Measurements from ENCODE around the gene ZNF385B.
A peak's percentile ranks its signal among the peaks of the same experiment; 100 is the strongest.

ZNF385B gene

GRCh38 chr2:179513181-179513580, 348.2 kb downstream of the ZNF385B start:
- no peak overlapping the region for H3K9ac ChIP-seq (ENCODE audit: low read length in 5 of 5)
- no peaks in the 10 kb centered on the region for H3K27me3 ChIP-seq (ENCODE audit: control insufficient read depth in 5 of 5, insufficient read depth in 4 of 5, low read length in 5 of 5)
- no peak overlapping the region for H3K27ac ChIP-seq (ENCODE audit: low read depth, low read length)
- H3K4me3 ChIP-seq (ENCODE audit: low read depth in 1 of 5, low read length in 5 of 5) = no peak overlapping the region
- H3K4me1 ChIP-seq (ENCODE audit: control insufficient read depth in 5 of 5, insufficient read depth in 5 of 5, low read length in 5 of 5) = no peaks in the 10 kb centered on the region
- H3K9me3 ChIP-seq (ENCODE audit: control insufficient read depth in 5 of 5, low read length in 5 of 5) = peaks cover 0 to 7% (median 0%) of the 10 kb centered on the region in 5 donors
- H3K36me3 ChIP-seq (ENCODE audit: control insufficient read depth in 5 of 5, insufficient read depth in 5 of 5, low read length in 5 of 5) = no peaks in the 10 kb centered on the region

- Histone ChIP-seq H3K27ac (ENCODE audit: low read depth, low read length) (no peak overlapping the region), H3K4me1 (ENCODE audit: control insufficient read depth in 5 of 5, insufficient read depth in 5 of 5, low read length in 5 of 5) (no peaks in the 10 kb centered on the region), H3K27me3 (ENCODE audit: control insufficient read depth in 5 of 5, insufficient read depth in 4 of 5, low read length in 5 of 5) (no peaks in the 10 kb centered on the region), H3K9ac (ENCODE audit: low read length in 5 of 5) (no peak overlapping the region), H3K4me3 (ENCODE audit: low read depth in 1 of 5, low read length in 5 of 5) (no peak overlapping the region), H3K36me3 (ENCODE audit: control insufficient read depth in 5 of 5, insufficient read depth in 5 of 5, low read length in 5 of 5) (no peaks in the 10 kb centered on the region), H3K9me3 (ENCODE audit: control insufficient read depth in 5 of 5, low read length in 5 of 5) (peaks cover 0 to 7% (median 0%) of the 10 kb centered on the region in 5 donors)
Measured at GRCh38 chr2:179512281-179513035, 349.0 kb downstream of the ZNF385B start.

- H3K36me3 ChIP-seq (ENCODE audit: control insufficient read depth in 5 of 5, insufficient read depth in 5 of 5, low read length in 5 of 5) = no peaks in the 10 kb centered on the region
- H3K9me3 ChIP-seq (ENCODE audit: control insufficient read depth in 5 of 5, low read length in 5 of 5) = peaks cover 0 to 7% (median 0%) of the 10 kb centered on the region in 5 donors
- no peak overlapping the region for H3K27ac ChIP-seq (ENCODE audit: low read depth, low read length)
- no peaks in the 10 kb centered on the region for H3K27me3 ChIP-seq (ENCODE audit: control insufficient read depth in 5 of 5, insufficient read depth in 4 of 5, low read length in 5 of 5)
- H3K4me3 ChIP-seq (ENCODE audit: low read depth in 1 of 5, low read length in 5 of 5) = no peak overlapping the region
- no peak overlapping the region for H3K9ac ChIP-seq (ENCODE audit: low read length in 5 of 5)
- H3K4me1 ChIP-seq (ENCODE audit: control insufficient read depth in 5 of 5, insufficient read depth in 5 of 5, low read length in 5 of 5) = no peaks in the 10 kb centered on the region
Measured at GRCh38 chr2:179511105-179511789, 350.2 kb downstream of the ZNF385B start.

- Histone ChIP-seq H3K9ac (ENCODE audit: low read length in 5 of 5) (no peak overlapping the region), H3K27me3 (ENCODE audit: control insufficient read depth in 5 of 5, insufficient read depth in 4 of 5, low read length in 5 of 5) (no peaks in the 10 kb centered on the region), H3K4me1 (ENCODE audit: control insufficient read depth in 5 of 5, insufficient read depth in 5 of 5, low read length in 5 of 5) (no peaks in the 10 kb centered on the region), H3K4me3 (ENCODE audit: low read depth in 1 of 5, low read length in 5 of 5) (no peak overlapping the region), H3K36me3 (ENCODE audit: control insufficient read depth in 5 of 5, insufficient read depth in 5 of 5, low read length in 5 of 5) (no peaks in the 10 kb centered on the region), H3K9me3 (ENCODE audit: control insufficient read depth in 5 of 5, low read length in 5 of 5) (no peaks in the 10 kb centered on the region), H3K27ac (ENCODE audit: low read depth, low read length) (no peak overlapping the region)
Measured at GRCh38 chr2:179495315-179495714, 366.1 kb downstream of the ZNF385B start.

- Histone ChIP-seq H3K27me3 (ENCODE audit: control insufficient read depth in 5 of 5, insufficient read depth in 4 of 5, low read length in 5 of 5) (no peaks in the 10 kb centered on the region), H3K9ac (ENCODE audit: low read length in 5 of 5) (no peak overlapping the region), H3K36me3 (ENCODE audit: control insufficient read depth in 5 of 5, insufficient read depth in 5 of 5, low read length in 5 of 5) (no peaks in the 10 kb centered on the region), H3K4me1 (ENCODE audit: control insufficient read depth in 5 of 5, insufficient read depth in 5 of 5, low read length in 5 of 5) (no peaks in the 10 kb centered on the region), H3K4me3 (ENCODE audit: low read depth in 1 of 5, low read length in 5 of 5) (no peak overlapping the region), H3K9me3 (ENCODE audit: control insufficient read depth in 5 of 5, low read length in 5 of 5) (no peaks in the 10 kb centered on the region), H3K27ac (ENCODE audit: low read depth, low read length) (no peak overlapping the region)
Measured at GRCh38 chr2:179488563-179488962, 372.8 kb downstream of the ZNF385B start.

- no peak overlapping the region for H3K9ac ChIP-seq (ENCODE audit: low read length in 5 of 5)
- H3K27ac ChIP-seq (ENCODE audit: low read depth, low read length) = no peak overlapping the region
- H3K9me3 ChIP-seq (ENCODE audit: control insufficient read depth in 5 of 5, low read length in 5 of 5) = no peaks in the 10 kb centered on the region
- no peaks in the 10 kb centered on the region for H3K4me1 ChIP-seq (ENCODE audit: control insufficient read depth in 5 of 5, insufficient read depth in 5 of 5, low read length in 5 of 5)
- no peaks in the 10 kb centered on the region for H3K36me3 ChIP-seq (ENCODE audit: control insufficient read depth in 5 of 5, insufficient read depth in 5 of 5, low read length in 5 of 5)
- no peaks in the 10 kb centered on the region for H3K27me3 ChIP-seq (ENCODE audit: control insufficient read depth in 5 of 5, insufficient read depth in 4 of 5, low read length in 5 of 5)
- H3K4me3 ChIP-seq (ENCODE audit: low read depth in 1 of 5, low read length in 5 of 5) = no peak overlapping the region
Measured at GRCh38 chr2:179487010-179487731, 374.2 kb downstream of the ZNF385B start.

- Histone ChIP-seq H3K27me3 (ENCODE audit: control insufficient read depth in 5 of 5, insufficient read depth in 4 of 5, low read length in 5 of 5) (no peaks in the 10 kb centered on the region), H3K4me1 (ENCODE audit: control insufficient read depth in 5 of 5, insufficient read depth in 5 of 5, low read length in 5 of 5) (peaks cover 0 to 14% (median 6%) of the 10 kb centered on the region in 5 donors), H3K9ac (ENCODE audit: low read length in 5 of 5) (no peak overlapping the region), H3K36me3 (ENCODE audit: control insufficient read depth in 5 of 5, insufficient read depth in 5 of 5, low read length in 5 of 5) (no peaks in the 10 kb centered on the region), H3K9me3 (ENCODE audit: control insufficient read depth in 5 of 5, low read length in 5 of 5) (no peaks in the 10 kb centered on the region), H3K27ac (ENCODE audit: low read depth, low read length) (no peak overlapping the region), H3K4me3 (ENCODE audit: low read depth in 1 of 5, low read length in 5 of 5) (no peak overlapping the region)
Measured at GRCh38 chr2:179483131-179483530, 378.3 kb downstream of the ZNF385B start.

- no peaks in the 10 kb centered on the region for H3K9me3 ChIP-seq (ENCODE audit: control insufficient read depth in 5 of 5, low read length in 5 of 5)
- no peaks in the 10 kb centered on the region for H3K27me3 ChIP-seq (ENCODE audit: control insufficient read depth in 5 of 5, insufficient read depth in 4 of 5, low read length in 5 of 5)
- H3K4me1 ChIP-seq (ENCODE audit: control insufficient read depth in 5 of 5, insufficient read depth in 5 of 5, low read length in 5 of 5) = peaks cover 0 to 14% (median 6%) of the 10 kb centered on the region in 5 donors
- H3K9ac ChIP-seq (ENCODE audit: low read length in 5 of 5) = no peak overlapping the region
- H3K4me3 ChIP-seq (ENCODE audit: low read depth in 1 of 5, low read length in 5 of 5) = peak overlapping the region in 3 of 5 donors; percentile 23 to 35 (median 33)
- H3K27ac ChIP-seq (ENCODE audit: low read depth, low read length) = no peak overlapping the region
- H3K36me3 ChIP-seq (ENCODE audit: control insufficient read depth in 5 of 5, insufficient read depth in 5 of 5, low read length in 5 of 5) = no peaks in the 10 kb centered on the region
Measured at GRCh38 chr2:179479947-179480346, 381.5 kb downstream of the ZNF385B start.

GRCh38 chr2:179478771-179479170, 382.6 kb downstream of the ZNF385B start:
- Histone ChIP-seq H3K4me1 (ENCODE audit: control insufficient read depth in 5 of 5, insufficient read depth in 5 of 5, low read length in 5 of 5) (peaks cover 0 to 14% (median 6%) of the 10 kb centered on the region in 5 donors), H3K27me3 (ENCODE audit: control insufficient read depth in 5 of 5, insufficient read depth in 4 of 5, low read length in 5 of 5) (no peaks in the 10 kb centered on the region), H3K9me3 (ENCODE audit: control insufficient read depth in 5 of 5, low read length in 5 of 5) (no peaks in the 10 kb centered on the region), H3K36me3 (ENCODE audit: control insufficient read depth in 5 of 5, insufficient read depth in 5 of 5, low read length in 5 of 5) (no peaks in the 10 kb centered on the region), H3K27ac (ENCODE audit: low read depth, low read length) (no peak overlapping the region), H3K9ac (ENCODE audit: low read length in 5 of 5) (no peak overlapping the region), H3K4me3 (ENCODE audit: low read depth in 1 of 5, low read length in 5 of 5) (no peak overlapping the region)

GRCh38 chr2:179470992-179471391, 390.4 kb downstream of the ZNF385B start:
- Histone ChIP-seq H3K4me1 (ENCODE audit: control insufficient read depth in 5 of 5, insufficient read depth in 5 of 5, low read length in 5 of 5) (no peaks in the 10 kb centered on the region), H3K9me3 (ENCODE audit: control insufficient read depth in 5 of 5, low read length in 5 of 5) (no peaks in the 10 kb centered on the region), H3K36me3 (ENCODE audit: control insufficient read depth in 5 of 5, insufficient read depth in 5 of 5, low read length in 5 of 5) (no peaks in the 10 kb centered on the region), H3K4me3 (ENCODE audit: low read depth in 1 of 5, low read length in 5 of 5) (no peak overlapping the region), H3K9ac (ENCODE audit: low read length in 5 of 5) (no peak overlapping the region), H3K27ac (ENCODE audit: low read depth, low read length) (no peak overlapping the region), H3K27me3 (ENCODE audit: control insufficient read depth in 5 of 5, insufficient read depth in 4 of 5, low read length in 5 of 5) (no peaks in the 10 kb centered on the region)

All from subcutaneous abdominal adipose tissue (tissue), 5 donors.